HG03575 (cell line): Measurements from ENCODE around the gene BHLHE41.

Experiments used
- ATAC-seq: cut with Tn5 transposase; IDR thresholded peaks from one replicate; pipeline ENCODE4 v1.9.1; 2021; ENCODE audit not compliant: unreplicated experiment, insufficient number of reproducible peaks, low FRiP score; ENCODE audit errors: extremely low read depth

BHLHE41 gene

GRCh38 chr12:26095186-26095585 lies 29.7 kb downstream of the BHLHE41 start:
- no peak for ATAC-seq

GRCh38 chr12:26092346-26093105 lies 32.3 kb downstream of the BHLHE41 start:
- ATAC-seq: no peak

- no peak for ATAC-seq
Observed at GRCh38 chr12:26091822-26092221, 33.0 kb downstream of the BHLHE41 start.

GRCh38 chr12:26090836-26091510 lies 33.9 kb downstream of the BHLHE41 start:
- no peak for ATAC-seq

DNA sequence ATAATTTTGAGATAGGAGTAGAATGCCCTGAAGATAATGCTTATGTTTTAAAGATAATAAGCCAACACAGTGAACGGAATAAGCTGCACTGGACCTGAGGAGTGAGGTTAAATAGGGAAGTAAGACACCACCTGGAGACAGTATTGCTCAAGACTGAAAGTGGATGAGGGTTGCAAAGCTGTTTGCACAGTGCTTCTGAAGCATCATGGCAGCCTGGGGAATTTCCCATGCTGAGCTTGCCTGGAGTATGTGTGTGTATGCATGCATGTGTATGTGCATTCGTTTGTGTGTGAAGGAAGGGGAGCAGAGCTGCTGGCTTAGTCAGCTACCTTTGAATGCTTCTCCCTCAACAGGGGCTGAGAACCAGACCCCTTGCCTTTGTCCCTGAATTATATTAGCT lies 35.8 kb downstream of the BHLHE41 start:
- ATAC-seq: peak; percentile 90

DNA sequence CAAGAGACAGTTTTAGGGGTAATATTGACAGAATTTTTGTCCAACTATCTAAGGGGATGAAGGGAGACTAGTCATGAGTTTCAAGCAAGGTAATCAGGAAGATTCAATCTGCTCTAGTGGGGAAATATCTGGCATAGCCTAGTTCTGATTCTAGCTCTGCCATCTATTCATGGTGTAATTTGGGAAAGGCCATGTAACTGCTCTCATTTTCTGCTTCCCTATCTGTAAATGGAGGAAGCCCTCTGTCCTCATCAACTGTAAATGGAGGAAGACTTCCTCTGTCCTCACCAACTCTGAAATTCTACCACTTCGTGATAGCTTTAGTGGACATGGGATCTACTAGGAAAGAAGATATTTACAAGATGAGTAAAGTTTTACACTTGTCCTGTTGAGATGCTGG lies 37.9 kb downstream of the BHLHE41 start:
- no peak for ATAC-seq

GRCh38 chr12:26080911-26081310 lies 43.9 kb downstream of the BHLHE41 start:
- no peak for ATAC-seq

GRCh38 chr12:26077915-26078702 lies 46.7 kb downstream of the BHLHE41 start:
- no peak for ATAC-seq
